SJSA1 (cell line): ENCODE data around the gene RBKS. TPM values are rescaled to one million over a fixed set of nuclear protein-coding genes. Genes with fewer than 3 reads are reported as not detected.
"Not testable (repeated sequence)": the region's sequence is repeated elsewhere in the genome, so short reads cannot be mapped to it uniquely, and the experiment has no call there.

ENCODE experiments used
- DNase-seq, 2 experiments: peaks; one replicate each; pipeline ENCODE4 v3.0.0-alpha.2; 2015 to 2020; ENCODE audit warnings: low spot score in 2 of 2, low read depth in 1 of 2
- H3K27ac ChIP-seq: fragments of 250-450 bp; sonication (Bioruptor Pico); 2 replicates; pipeline ENCODE4 v1.5.1; 2020; ENCODE audit warnings: mild to moderate bottlenecking, moderate library complexity
- H3K27me3 ChIP-seq: fragments of 250-450 bp; sonication (Bioruptor Pico); replicated peaks from 2 replicates; pipeline ENCODE4 v1.5.1; 2020; ENCODE audit warnings: mild to moderate bottlenecking, moderate library complexity
- H3K36me3 ChIP-seq: fragments of 250-450 bp; sonication (Bioruptor Pico); 2 replicates; pipeline ENCODE4 v1.5.1; 2020; ENCODE audit warnings: mild to moderate bottlenecking
- H3K4me1 ChIP-seq: fragments of 250-450 bp; sonication (Bioruptor Pico); replicated peaks from 2 replicates; pipeline ENCODE4 v1.6.1; 2021; ENCODE audit warnings: mild to moderate bottlenecking
- H3K4me3 ChIP-seq: fragments of 250-450 bp; sonication (Bioruptor Pico); 2 replicates; pipeline ENCODE4 v1.5.1; 2020; ENCODE audit warnings: mild to moderate bottlenecking
- H3K9me3 ChIP-seq: fragments of 250-450 bp; sonication (Bioruptor Pico); replicated peaks from 2 replicates; pipeline ENCODE4 v1.5.1; 2020; ENCODE audit warnings: mild to moderate bottlenecking
- total RNA-seq: library from RNA; depleted of rRNA; stranded (reverse); fragments of >200 nt; shearing (Covaris generic); gene quantifications from 2 replicates; pipeline ENCODE4 v1.2.3, GENCODE V29; 2014

The RBKS gene
- total RNA-seq, 1 experiment from 2014 or later: 1.3 TPM

DNA sequence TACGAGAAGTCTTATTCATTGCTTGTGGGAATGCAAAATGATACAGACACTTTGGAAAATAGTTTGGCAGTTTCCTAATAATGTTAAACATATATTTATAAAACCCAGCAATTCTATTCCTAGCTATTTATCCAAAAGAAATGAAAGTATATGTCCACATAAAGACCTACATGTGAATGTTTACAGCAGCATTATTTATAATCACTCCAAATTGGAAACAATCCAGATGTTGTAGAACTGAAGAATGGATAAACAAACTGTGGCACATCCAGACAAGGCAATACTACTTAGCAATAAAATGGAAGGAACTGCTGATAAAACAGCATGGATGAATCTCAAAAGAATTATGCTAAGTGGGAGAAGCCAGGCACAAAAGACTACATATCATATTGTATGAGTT, 99.4 kb downstream of the RBKS start:
- Histone ChIP-seq H3K4me1 (peaks cover 48% of the 10 kb centered on the region), H3K4me3 (no peak overlapping the region), H3K9me3 (no peaks in the 10 kb centered on the region), H3K36me3 (no peaks in the 10 kb centered on the region), H3K27me3 (no peaks in the 10 kb centered on the region), H3K27ac (peak overlapping the region; percentile 27)
- peak in 1 of 2 experiments; percentile 55 for DNase-seq

DNA sequence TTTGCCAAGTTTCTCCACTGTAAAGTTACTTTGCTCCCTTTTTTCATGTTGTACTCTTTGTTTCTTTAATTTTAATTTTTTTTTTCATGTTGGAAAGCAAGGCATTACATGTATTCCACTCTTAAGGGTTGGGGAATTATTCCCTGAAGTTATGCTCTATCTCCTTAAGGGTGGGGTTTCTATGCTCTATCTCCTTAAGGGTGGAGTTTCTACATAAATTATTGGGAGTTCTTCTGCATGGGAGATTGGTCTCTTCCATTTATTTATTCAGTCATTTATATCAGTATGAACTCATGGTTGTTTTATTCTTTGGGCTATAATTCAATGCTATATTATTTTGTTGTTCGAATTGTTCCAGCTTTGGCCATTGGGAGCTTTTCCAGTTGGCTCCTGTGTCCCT, 107.5 kb downstream of the RBKS start:
- Histone ChIP-seq H3K27me3 (no peaks in the 10 kb centered on the region), H3K4me3 (no peak overlapping the region), H3K4me1 (no peaks in the 10 kb centered on the region), H3K27ac (no peak overlapping the region), H3K9me3 (no peaks in the 10 kb centered on the region), H3K36me3 (peaks cover 38% of the 10 kb centered on the region)
- DNase-seq: no peak

DNA sequence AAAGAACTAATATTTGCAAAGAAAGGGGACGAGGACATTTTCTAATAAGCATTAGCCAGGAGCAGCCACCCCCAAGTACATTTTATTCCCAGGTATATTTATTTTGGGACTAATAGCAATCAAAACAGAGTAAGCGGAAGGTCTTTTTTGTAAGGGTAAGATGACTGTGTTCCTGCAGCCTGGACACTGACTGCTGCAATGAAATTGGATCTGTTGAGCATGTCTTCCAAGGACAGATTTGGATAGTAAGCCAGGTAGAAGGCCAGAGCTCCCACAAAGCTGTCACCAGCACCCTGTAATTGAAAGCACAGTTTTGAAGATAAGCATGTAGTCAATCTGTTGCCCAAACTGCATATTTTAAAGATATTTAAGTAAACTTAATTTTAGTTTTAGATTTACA, 108.7 kb downstream of the RBKS start:
- H3K36me3 ChIP-seq: peaks cover 50% of the 10 kb centered on the region
- H3K4me1 ChIP-seq: no peaks in the 10 kb centered on the region
- H3K27ac ChIP-seq: no peak overlapping the region
- no peaks in the 10 kb centered on the region for H3K27me3 ChIP-seq
- H3K4me3 ChIP-seq: no peak overlapping the region
- no peak for DNase-seq
- H3K9me3 ChIP-seq: no peaks in the 10 kb centered on the region

DNA sequence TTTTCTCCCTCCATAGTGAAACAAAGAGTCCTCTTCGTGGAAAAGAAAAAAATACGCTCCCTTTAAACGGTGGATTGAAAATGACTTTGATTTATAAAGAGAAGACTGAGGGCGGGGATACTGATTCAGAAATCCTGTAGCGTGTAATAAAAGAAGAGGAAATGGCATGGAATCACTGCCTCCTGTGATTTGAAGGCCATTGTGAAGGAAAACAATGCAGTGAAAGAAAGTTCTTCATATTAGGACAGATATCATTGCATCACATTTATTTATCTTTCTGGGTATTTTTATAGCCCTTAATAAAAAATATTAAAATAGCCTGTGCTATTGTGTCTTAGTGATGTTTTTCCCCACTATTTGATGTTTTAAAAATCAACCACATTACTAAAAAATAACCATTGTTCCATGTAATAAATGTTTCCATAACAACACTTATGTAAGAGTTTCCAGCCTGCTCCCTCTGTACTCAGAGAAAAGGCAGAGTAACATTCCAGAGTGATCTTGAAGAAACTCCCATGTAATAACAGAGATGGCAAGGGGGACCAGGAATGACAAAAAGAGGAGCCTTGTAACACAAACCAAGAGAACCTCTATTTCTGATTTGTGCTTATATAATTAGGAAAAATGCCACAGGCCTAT, 110.7 kb downstream of the RBKS start:
- DNase-seq: no peak
- H3K4me1 ChIP-seq: no peaks in the 10 kb centered on the region
- H3K27me3 ChIP-seq: no peaks in the 10 kb centered on the region
- no peaks in the 10 kb centered on the region for H3K9me3 ChIP-seq
- H3K4me3 ChIP-seq: no peak overlapping the region
- peaks cover 68% of the 10 kb centered on the region for H3K36me3 ChIP-seq
- no peak overlapping the region; the same call in 1 of the 2 replicates for H3K27ac ChIP-seq

DNA sequence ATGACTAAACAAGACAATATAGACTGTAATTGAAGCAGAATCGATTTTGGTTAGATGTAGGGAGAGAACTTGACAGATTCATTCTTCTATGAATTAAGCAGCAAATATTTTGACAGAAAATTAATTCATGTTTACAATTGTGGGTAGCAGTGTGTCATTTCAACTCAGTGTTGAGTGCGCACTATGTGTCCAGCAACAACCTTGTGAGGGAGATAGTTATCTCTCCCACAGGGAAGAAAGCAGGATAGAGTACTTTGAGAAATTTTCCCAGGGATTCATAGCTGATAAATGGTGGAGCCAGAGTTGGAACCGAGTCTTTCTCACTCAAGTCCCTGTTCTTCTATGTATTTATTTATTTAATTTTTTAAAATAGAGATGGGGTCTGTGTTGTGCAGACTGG, 113.5 kb downstream of the RBKS start:
- Histone ChIP-seq H3K4me3 (no peak overlapping the region), H3K36me3 (peaks cover 81% of the 10 kb centered on the region), H3K9me3 (no peaks in the 10 kb centered on the region), H3K27ac (no peak overlapping the region), H3K27me3 (no peaks in the 10 kb centered on the region), H3K4me1 (peaks cover 13% of the 10 kb centered on the region)
- no peak for DNase-seq

DNA sequence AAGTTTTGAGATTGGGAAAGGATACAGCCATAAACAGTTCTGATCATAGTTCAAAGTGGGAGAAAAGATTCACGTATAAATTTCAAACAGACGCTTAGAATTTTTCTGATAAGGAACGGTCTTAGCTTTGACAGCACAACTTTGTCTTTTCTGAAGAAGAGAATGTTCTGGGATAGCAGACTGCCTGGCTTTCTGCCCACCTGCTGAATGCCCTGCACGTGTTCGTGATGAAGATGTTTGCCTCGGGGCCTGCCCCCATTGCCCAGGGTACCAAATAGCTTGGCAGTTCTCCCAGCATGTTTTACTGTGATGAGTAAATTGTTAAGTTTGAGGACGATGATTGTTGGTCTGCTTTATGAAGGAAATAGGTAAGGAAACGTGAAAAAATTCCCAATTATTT, 114.1 kb downstream of the RBKS start:
- Histone ChIP-seq H3K27ac (no peak overlapping the region), H3K4me3 (no peak overlapping the region), H3K27me3 (no peaks in the 10 kb centered on the region), H3K4me1 (peaks cover 15% of the 10 kb centered on the region), H3K9me3 (no peaks in the 10 kb centered on the region), H3K36me3 (peaks cover 78% of the 10 kb centered on the region)
- DNase-seq: no peak

DNA sequence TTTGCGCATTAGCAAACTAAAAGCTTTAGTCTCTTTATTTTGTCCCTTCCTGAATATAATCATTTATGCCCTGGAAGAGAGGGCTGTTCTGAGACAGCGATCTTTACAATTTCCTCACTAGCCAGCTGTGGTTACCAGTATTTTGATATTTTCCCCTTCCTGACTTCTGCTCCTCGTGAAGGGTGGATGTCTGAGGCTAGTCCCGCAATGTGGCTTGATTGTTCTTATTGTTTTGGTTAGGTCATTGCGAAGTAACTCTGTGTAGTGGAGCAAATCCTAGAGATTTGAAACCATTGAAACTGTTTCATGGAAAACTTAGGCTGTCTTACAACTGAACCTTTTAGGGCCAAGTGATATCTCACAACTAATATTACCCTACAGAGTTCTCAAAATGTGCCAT, 116.2 kb downstream of the RBKS start:
- Histone ChIP-seq H3K36me3 (peaks cover 64% of the 10 kb centered on the region), H3K4me3 (no peak overlapping the region), H3K4me1 (peaks cover 18% of the 10 kb centered on the region), H3K9me3 (no peaks in the 10 kb centered on the region), H3K27ac (no peak overlapping the region), H3K27me3 (no peaks in the 10 kb centered on the region)
- no peak for DNase-seq

DNA sequence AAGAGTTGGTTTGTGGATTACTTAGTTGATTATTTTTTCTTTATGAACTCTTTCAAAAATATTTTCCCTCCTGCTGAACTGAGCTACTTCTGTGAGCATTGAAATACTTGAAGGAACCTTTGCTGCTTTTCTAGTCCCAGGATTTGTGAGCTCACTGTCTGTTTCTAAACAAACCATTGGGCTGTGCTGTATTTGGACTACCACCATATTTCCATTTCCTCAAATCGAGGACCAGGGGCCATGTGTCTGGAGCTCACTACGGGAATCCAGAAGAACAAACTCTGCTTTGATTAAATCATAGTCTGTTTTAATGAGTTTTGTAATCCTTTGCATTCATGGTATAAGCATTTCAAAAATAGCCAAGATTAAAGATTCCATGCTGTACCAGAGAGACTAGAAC, 117.4 kb downstream of the RBKS start:
- Histone ChIP-seq H3K36me3 (peaks cover 56% of the 10 kb centered on the region), H3K4me3 (peak overlapping the region; percentile 82), H3K27me3 (no peaks in the 10 kb centered on the region), H3K9me3 (no peaks in the 10 kb centered on the region), H3K4me1 (peaks cover 18% of the 10 kb centered on the region), H3K27ac (no peak overlapping the region)
- DNase-seq: no peak

DNA sequence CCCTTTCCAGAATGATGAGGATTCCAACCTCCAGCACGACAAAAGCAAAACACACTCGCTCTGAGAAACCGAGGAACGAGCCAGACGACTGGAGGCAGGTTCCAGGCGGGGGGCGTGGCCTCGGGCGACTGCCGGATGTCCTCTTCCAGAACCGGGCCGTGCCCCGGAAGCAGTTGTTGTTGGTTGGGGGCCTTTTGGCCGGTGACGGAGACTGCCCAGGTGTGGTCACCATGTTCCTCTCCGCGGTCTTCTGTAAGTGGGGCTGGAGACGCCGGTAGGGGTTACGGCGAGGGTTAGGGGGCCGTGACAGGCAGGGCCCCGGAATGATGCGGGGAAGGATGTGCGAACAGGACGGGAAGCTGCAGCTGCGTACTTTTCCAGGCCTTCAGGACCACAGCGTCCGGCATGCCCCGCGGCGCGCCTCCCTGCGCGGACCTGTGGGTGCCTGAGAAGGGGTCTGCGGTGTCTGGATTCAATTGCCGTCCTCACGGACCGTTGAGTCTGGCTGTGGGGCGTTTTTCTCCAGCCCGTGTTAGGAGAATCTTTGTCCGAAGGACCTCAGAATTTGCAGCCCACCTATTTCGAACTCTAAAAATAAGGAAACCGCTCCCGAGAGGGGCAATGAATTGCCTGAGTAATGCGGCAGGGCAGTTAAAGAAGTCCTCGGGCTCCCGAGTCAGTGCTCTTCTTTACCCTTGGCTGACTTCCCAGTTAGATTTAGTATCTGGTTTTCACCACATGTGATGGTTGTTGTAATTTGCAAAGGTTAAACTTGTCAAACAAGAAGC, 118.4 kb downstream of the RBKS start, which contains the start of gene MRPL33:
TSS of gene MRPL33 (plus strand) at position 172 of the 788 bp plus-strand sequence. CDS start at position 231, 59 bp downstream.
- no peaks in the 10 kb centered on the region for H3K9me3 ChIP-seq
- peaks cover 45% of the 10 kb centered on the region for H3K36me3 ChIP-seq
- H3K4me3 ChIP-seq: peak within 1 kb of the TSS; percentile 82
- no peaks in the 10 kb centered on the region for H3K27me3 ChIP-seq
- H3K4me1 ChIP-seq: peaks cover 18% of the 10 kb centered on the region
- peak within 1 kb of the TSS; percentile 70 for H3K27ac ChIP-seq
- peak; percentile 92 for DNase-seq

DNA sequence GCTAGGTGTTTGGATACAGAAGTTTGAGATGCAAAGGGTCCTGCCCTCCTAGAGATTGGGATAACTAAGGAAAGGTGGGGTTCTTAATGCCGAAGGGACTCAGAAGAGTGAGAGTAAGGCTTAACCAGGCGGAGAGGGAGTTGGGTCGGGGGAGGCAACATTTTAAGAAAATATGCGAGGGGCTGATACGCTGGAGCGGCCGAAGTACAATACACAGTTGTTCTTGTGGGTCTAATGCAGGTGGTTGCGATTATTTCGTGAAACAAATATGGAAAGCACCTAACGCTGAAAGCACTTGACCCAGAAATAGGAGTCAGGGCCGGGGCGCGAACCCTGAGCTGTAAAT, 119.0 kb downstream of the RBKS start:
- Histone ChIP-seq H3K4me3 (peak overlapping the region; percentile 82), H3K36me3 (peaks cover 39% of the 10 kb centered on the region), H3K27ac (peak overlapping the region; percentile 70), H3K4me1 (peaks cover 20% of the 10 kb centered on the region), H3K27me3 (no peaks in the 10 kb centered on the region), H3K9me3 (no peaks in the 10 kb centered on the region)
- DNase-seq: no peak

DNA sequence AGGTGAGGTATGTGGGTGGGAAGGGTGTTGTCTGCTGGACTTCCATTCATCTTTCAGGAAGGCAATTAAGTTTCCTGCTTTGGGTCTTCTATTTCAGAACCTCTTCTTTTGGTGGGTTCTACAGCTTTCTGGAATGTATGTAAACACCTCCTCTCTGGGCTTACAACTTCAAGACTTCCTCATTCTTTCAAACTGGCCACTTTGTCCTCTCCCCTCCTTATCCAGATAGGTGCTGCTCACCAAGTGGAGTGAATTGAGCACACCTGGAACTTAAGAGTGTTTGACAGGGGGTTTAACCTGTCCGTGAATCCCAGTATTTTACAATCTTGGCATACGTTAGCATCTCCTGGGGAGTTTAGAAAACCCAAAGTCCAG, 123.9 kb downstream of the RBKS start:
- no peaks in the 10 kb centered on the region for H3K36me3 ChIP-seq
- H3K27me3 ChIP-seq: no peaks in the 10 kb centered on the region
- no peak for DNase-seq
- no peak overlapping the region for H3K4me3 ChIP-seq
- H3K4me1 ChIP-seq: peaks cover 33% of the 10 kb centered on the region
- peak overlapping the region; percentile 39; the same call in 1 of the 2 replicates for H3K27ac ChIP-seq
- H3K9me3 ChIP-seq: no peaks in the 10 kb centered on the region

DNA sequence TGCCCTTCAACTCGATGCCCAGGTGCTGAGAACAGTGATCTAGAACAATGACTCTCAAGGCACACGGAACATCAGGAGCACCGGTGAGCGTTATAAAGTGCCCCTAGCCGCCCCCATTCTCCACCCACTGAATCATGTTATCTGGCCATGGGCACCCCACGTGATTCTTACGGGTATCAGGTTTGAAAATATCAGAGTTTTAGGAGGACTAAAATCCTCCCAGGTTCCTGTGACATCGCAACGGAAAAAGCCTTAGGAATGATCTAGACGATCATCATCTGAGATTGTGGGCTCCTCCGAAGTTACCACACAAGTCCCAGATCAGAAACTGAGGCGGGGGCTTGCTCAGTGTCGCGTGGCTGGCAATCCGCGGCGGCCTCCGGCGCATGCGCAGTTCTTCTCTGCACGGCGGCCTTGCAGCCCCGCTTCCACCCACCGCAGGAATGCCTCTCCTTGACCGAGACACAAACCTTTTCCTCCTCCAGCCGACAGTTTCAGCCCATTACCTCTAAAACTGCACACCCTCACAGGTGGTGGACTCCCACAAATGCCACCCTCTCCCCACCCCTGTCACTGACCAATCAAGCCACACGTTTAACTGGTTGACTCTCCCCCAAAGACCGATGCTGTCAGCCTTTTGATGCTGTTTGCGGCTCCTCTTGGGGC, 124.4 kb downstream of the RBKS start:
- Histone ChIP-seq H3K4me1 (peaks cover 33% of the 10 kb centered on the region), H3K9me3 (no peaks in the 10 kb centered on the region), H3K4me3 (no peak overlapping the region), H3K27ac (peak overlapping the region; percentile 39; the same call in 1 of the 2 replicates), H3K36me3 (no peaks in the 10 kb centered on the region), H3K27me3 (no peaks in the 10 kb centered on the region)
- peak; percentile 33 to 62 for DNase-seq

DNA sequence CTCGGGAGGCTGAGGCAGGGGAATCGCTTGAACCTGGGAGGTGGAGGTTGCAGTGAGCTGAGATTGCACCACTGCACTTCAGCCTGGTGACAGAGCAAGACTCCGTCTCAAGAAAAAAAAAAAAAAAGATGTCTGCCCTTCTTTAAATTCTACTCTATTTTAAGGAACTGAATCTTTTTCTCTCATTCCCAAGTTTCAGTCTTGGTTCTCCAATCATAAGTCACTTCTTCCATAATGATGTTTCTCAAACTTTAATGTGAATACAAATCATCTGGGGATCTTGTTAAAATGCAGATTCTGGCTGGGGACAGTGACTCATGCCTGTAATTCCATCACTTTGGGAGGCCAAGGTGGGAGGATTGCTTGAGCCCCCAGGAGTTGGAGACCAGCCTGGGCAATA, 125.7 kb downstream of the RBKS start:
- not testable (repeated sequence) for H3K4me3 ChIP-seq, H3K27ac ChIP-seq, H3K9me3 ChIP-seq, H3K36me3 ChIP-seq, DNase-seq, H3K27me3 ChIP-seq
- H3K4me1 ChIP-seq: peaks cover 33% of the 10 kb centered on the region

DNA sequence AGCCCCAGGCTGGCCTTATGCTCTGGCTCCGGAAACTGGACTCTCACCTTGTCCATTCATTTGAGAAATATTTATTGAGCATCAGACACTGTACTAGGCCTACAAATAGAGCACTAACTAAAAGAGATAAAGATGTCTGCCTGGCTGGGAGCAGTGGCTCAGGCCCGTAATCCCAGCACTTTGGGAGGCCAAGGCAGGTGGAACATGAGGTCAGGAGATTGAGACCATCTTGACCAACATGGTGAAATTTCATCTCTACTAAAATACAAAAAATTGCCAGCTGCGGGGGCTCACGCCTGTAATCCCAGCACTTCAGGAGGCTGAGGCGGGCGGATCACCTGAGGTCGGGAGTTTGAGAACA, 126.3 kb downstream of the RBKS start:
- Histone ChIP-seq H3K4me1 (peaks cover 33% of the 10 kb centered on the region), H3K36me3 (no peaks in the 10 kb centered on the region), H3K27ac (no peak overlapping the region), H3K9me3 (no peaks in the 10 kb centered on the region), H3K4me3 (no peak overlapping the region), H3K27me3 (no peaks in the 10 kb centered on the region)
- DNase-seq: no peak
